ENCODE results near the gene MRPS6.

Gene MRPS6

DNA sequence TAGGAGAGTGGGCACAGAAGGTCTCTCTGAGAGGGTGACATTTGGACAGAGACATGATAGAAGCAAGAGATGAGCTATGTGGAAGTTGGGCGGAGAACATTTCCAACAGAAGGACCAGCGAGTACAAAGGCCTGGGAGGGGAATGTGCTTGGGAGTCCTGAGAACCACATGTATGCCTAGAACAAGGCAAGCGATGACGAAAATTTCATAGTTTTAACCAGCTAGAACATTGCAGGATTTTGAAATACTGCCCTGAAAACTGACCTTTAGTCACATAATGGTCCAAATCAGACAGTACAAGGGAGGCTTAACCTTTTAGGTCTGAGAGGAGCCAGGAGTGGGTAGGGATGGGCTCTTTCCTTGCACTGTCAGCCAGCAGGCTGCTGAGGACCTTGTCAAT lies 68.0 kb downstream of the MRPS6 start:
- H3K18ac ChIP-seq (ENCODE audit: low read depth in 1 of 2, low read length in 2 of 2): no peak overlapping the region
- H3K27ac ChIP-seq (ENCODE audit: low read length, poor library complexity, severe bottlenecking): no peak overlapping the region
- no peak overlapping the region for H3K4ac ChIP-seq (ENCODE audit: low read depth in 1 of 2, low read length in 2 of 2)
- H4K91ac ChIP-seq (ENCODE audit: low read length): no peak overlapping the region
- H3K4me1 ChIP-seq (ENCODE audit: control insufficient read depth, insufficient read depth, low read depth, low read length): peaks cover 6% of the 10 kb centered on the region
- no peak overlapping the region for H2AFZ ChIP-seq (ENCODE audit: low read depth, low read length)
- no peaks in the 10 kb centered on the region for H3K9me3 ChIP-seq (ENCODE audit: control insufficient read depth, low read length)
- WGBS: 100% methylated on average over 3 of the region's 4 CpGs
- no peak overlapping the region for H4K8ac ChIP-seq (ENCODE audit: low read length)
- H3K23ac ChIP-seq (ENCODE audit: low read length in 2 of 2): no peak overlapping the region
- no peak overlapping the region for H3K14ac ChIP-seq (ENCODE audit: low read length in 2 of 2)
- no peak overlapping the region for H2BK120ac ChIP-seq (ENCODE audit: low read depth, low read length)
- no peak overlapping the region for H2BK5ac ChIP-seq (ENCODE audit: low read depth, low read length, poor library complexity, severe bottlenecking)
- H2AK5ac ChIP-seq (ENCODE audit: low read length, severe bottlenecking): no peak overlapping the region
- H3K9ac ChIP-seq (ENCODE audit: low read length): no peak overlapping the region
- H3K27me3 ChIP-seq (ENCODE audit: control insufficient read depth in 1 of 2, insufficient read depth in 1 of 2, low read length in 2 of 2): no peaks in the 10 kb centered on the region
- H3K4me3 ChIP-seq (ENCODE audit: insufficient read depth in 1 of 2, low read depth in 1 of 2, low read length in 2 of 2): no peak overlapping the region
- no peak for DNase-seq
- no peak overlapping the region for H2BK15ac ChIP-seq (ENCODE audit: low read depth, poor library complexity, severe bottlenecking)
- peaks cover 26% of the 10 kb centered on the region for H3K79me1 ChIP-seq (replicated peaks; ENCODE audit: low read length, poor library complexity, severe bottlenecking)
- H3K4me2 ChIP-seq (ENCODE audit: low read length, poor library complexity, severe bottlenecking): no peak overlapping the region
- no peak overlapping the region for H2BK12ac ChIP-seq (ENCODE audit: low read length in 2 of 2)
- H3K36me3 ChIP-seq (ENCODE audit: control insufficient read depth in 1 of 2, insufficient read depth in 2 of 2, low read depth in 1 of 2, low read length in 2 of 2): peaks cover 41 to 87% of the 10 kb centered on the region in 2 experiments

- no peak overlapping the region for H2AFZ ChIP-seq (ENCODE audit: low read depth, low read length)
- no peak overlapping the region for H2AK5ac ChIP-seq (ENCODE audit: low read length, severe bottlenecking)
- no peak overlapping the region for H2BK12ac ChIP-seq (ENCODE audit: low read length in 2 of 2)
- H3K4me3 ChIP-seq (ENCODE audit: insufficient read depth in 1 of 2, low read depth in 1 of 2, low read length in 2 of 2): no peak overlapping the region
- no peaks in the 10 kb centered on the region for H3K27me3 ChIP-seq (ENCODE audit: control insufficient read depth in 1 of 2, insufficient read depth in 1 of 2, low read length in 2 of 2)
- H3K4ac ChIP-seq (ENCODE audit: low read depth in 1 of 2, low read length in 2 of 2): no peak overlapping the region
- H3K9me3 ChIP-seq (ENCODE audit: control insufficient read depth, low read length): no peaks in the 10 kb centered on the region
- no peak overlapping the region for H2BK15ac ChIP-seq (ENCODE audit: low read depth, poor library complexity, severe bottlenecking)
- H3K79me1 ChIP-seq (replicated peaks; ENCODE audit: low read length, poor library complexity, severe bottlenecking): peaks cover 39% of the 10 kb centered on the region
- WGBS: 80% methylated on average over 13 of the region's 13 CpGs
- H3K27ac ChIP-seq (ENCODE audit: low read length, poor library complexity, severe bottlenecking): no peak overlapping the region
- H3K14ac ChIP-seq (ENCODE audit: low read length in 2 of 2): no peak overlapping the region
- no peak overlapping the region for H3K4me2 ChIP-seq (ENCODE audit: low read length, poor library complexity, severe bottlenecking)
- peaks cover 10% of the 10 kb centered on the region for H3K4me1 ChIP-seq (ENCODE audit: control insufficient read depth, insufficient read depth, low read depth, low read length)
- no peak for DNase-seq
- H3K23ac ChIP-seq (ENCODE audit: low read length in 2 of 2): no peak overlapping the region
- H3K18ac ChIP-seq (ENCODE audit: low read depth in 1 of 2, low read length in 2 of 2): no peak overlapping the region
- no peak overlapping the region for H2BK5ac ChIP-seq (ENCODE audit: low read depth, low read length, poor library complexity, severe bottlenecking)
- no peak overlapping the region for H4K8ac ChIP-seq (ENCODE audit: low read length)
- H2BK120ac ChIP-seq (ENCODE audit: low read depth, low read length): no peak overlapping the region
- no peak overlapping the region for H3K9ac ChIP-seq (ENCODE audit: low read length)
- no peak overlapping the region for H4K91ac ChIP-seq (ENCODE audit: low read length)
- H3K36me3 ChIP-seq (ENCODE audit: control insufficient read depth in 1 of 2, insufficient read depth in 2 of 2, low read depth in 1 of 2, low read length in 2 of 2): peaks cover 52 to 91% of the 10 kb centered on the region in 2 experiments
Measured at GRCh38 chr21:34143685-34144182, 70.4 kb downstream of the MRPS6 start.

DNA sequence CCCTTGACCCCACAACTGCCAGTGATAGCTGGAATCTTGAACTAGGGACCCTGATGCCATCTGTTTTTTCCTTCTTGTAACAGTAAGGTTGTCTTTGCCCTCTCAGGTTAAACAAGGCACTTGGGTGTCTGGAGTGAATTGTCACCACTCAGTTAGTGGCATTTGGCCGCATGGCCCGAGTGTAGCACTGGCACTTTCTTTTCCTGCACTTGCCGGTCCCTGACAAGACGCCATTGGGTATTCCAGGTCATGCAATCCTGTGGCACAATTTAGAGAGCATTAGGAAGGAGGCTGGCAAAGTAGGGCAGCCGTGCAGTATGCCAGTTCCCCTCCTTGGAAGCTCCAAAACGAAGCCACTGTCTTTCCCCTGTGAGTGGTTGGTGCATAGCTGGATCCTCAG lies 70.8 kb downstream of the MRPS6 start:
- Histone ChIP-seq H3K4me3 (ENCODE audit: insufficient read depth in 1 of 2, low read depth in 1 of 2, low read length in 2 of 2) (no peak overlapping the region), H3K36me3 (ENCODE audit: control insufficient read depth in 1 of 2, insufficient read depth in 2 of 2, low read depth in 1 of 2, low read length in 2 of 2) (peaks cover 52 to 95% of the 10 kb centered on the region in 2 experiments), H3K4ac (ENCODE audit: low read depth in 1 of 2, low read length in 2 of 2) (no peak overlapping the region), H3K18ac (ENCODE audit: low read depth in 1 of 2, low read length in 2 of 2) (no peak overlapping the region), H4K91ac (ENCODE audit: low read length) (no peak overlapping the region), H3K4me2 (ENCODE audit: low read length, poor library complexity, severe bottlenecking) (no peak overlapping the region), H3K27me3 (ENCODE audit: control insufficient read depth in 1 of 2, insufficient read depth in 1 of 2, low read length in 2 of 2) (no peaks in the 10 kb centered on the region), H3K9ac (ENCODE audit: low read length) (no peak overlapping the region), H3K23ac (ENCODE audit: low read length in 2 of 2) (no peak overlapping the region), H2AK5ac (ENCODE audit: low read length, severe bottlenecking) (no peak overlapping the region), H4K8ac (ENCODE audit: low read length) (no peak overlapping the region), H3K79me1 (replicated peaks; ENCODE audit: low read length, poor library complexity, severe bottlenecking) (peaks cover 39% of the 10 kb centered on the region), H2BK5ac (ENCODE audit: low read depth, low read length, poor library complexity, severe bottlenecking) (no peak overlapping the region), H2BK15ac (ENCODE audit: low read depth, poor library complexity, severe bottlenecking) (no peak overlapping the region), H2AFZ (ENCODE audit: low read depth, low read length) (no peak overlapping the region), H3K14ac (ENCODE audit: low read length in 2 of 2) (no peak overlapping the region), H3K4me1 (ENCODE audit: control insufficient read depth, insufficient read depth, low read depth, low read length) (peaks cover 10% of the 10 kb centered on the region), H2BK120ac (ENCODE audit: low read depth, low read length) (no peak overlapping the region), H2BK12ac (ENCODE audit: low read length in 2 of 2) (no peak overlapping the region), H3K9me3 (ENCODE audit: control insufficient read depth, low read length) (no peaks in the 10 kb centered on the region), H3K27ac (ENCODE audit: low read length, poor library complexity, severe bottlenecking) (no peak overlapping the region)
- no peak for DNase-seq
- WGBS: 98% methylated on average over 6 of the region's 6 CpGs

- Histone ChIP-seq H3K9me3 (ENCODE audit: control insufficient read depth, low read length) (no peaks in the 10 kb centered on the region), H2BK12ac (ENCODE audit: low read length in 2 of 2) (no peak overlapping the region), H3K79me1 (replicated peaks; ENCODE audit: low read length, poor library complexity, severe bottlenecking) (peaks cover 42% of the 10 kb centered on the region), H3K9ac (ENCODE audit: low read length) (peak overlapping the region; percentile 52), H4K8ac (ENCODE audit: low read length) (no peak overlapping the region), H3K4me1 (ENCODE audit: control insufficient read depth, insufficient read depth, low read depth, low read length) (peaks cover 10% of the 10 kb centered on the region), H3K27ac (ENCODE audit: low read length, poor library complexity, severe bottlenecking) (no peak overlapping the region), H3K23ac (ENCODE audit: low read length in 2 of 2) (no peak overlapping the region), H3K27me3 (ENCODE audit: control insufficient read depth in 1 of 2, insufficient read depth in 1 of 2, low read length in 2 of 2) (no peaks in the 10 kb centered on the region), H2BK120ac (ENCODE audit: low read depth, low read length) (no peak overlapping the region), H3K4me3 (ENCODE audit: insufficient read depth in 1 of 2, low read depth in 1 of 2, low read length in 2 of 2) (no peak overlapping the region), H3K14ac (ENCODE audit: low read length in 2 of 2) (no peak overlapping the region), H2BK5ac (ENCODE audit: low read depth, low read length, poor library complexity, severe bottlenecking) (no peak overlapping the region), H3K4me2 (ENCODE audit: low read length, poor library complexity, severe bottlenecking) (no peak overlapping the region), H4K91ac (ENCODE audit: low read length) (no peak overlapping the region), H2BK15ac (ENCODE audit: low read depth, poor library complexity, severe bottlenecking) (no peak overlapping the region), H3K18ac (ENCODE audit: low read depth in 1 of 2, low read length in 2 of 2) (no peak overlapping the region), H3K36me3 (ENCODE audit: control insufficient read depth in 1 of 2, insufficient read depth in 2 of 2, low read depth in 1 of 2, low read length in 2 of 2) (peaks cover 40 to 91% of the 10 kb centered on the region in 2 experiments), H2AFZ (ENCODE audit: low read depth, low read length) (no peak overlapping the region), H2AK5ac (ENCODE audit: low read length, severe bottlenecking) (no peak overlapping the region), H3K4ac (ENCODE audit: low read depth in 1 of 2, low read length in 2 of 2) (no peak overlapping the region)
- 97% methylated on average over 10 of the region's 10 CpGs for WGBS
- no peak for DNase-seq
Measured at GRCh38 chr21:34147792-34148418, 74.5 kb downstream of the MRPS6 start.

Measured in mesenchymal stem cell (in vitro differentiated cells and primary cell).